ENCODE data around the gene STK11IP. TPM values are rescaled to one million over a fixed set of nuclear protein-coding genes. Genes with fewer than 3 reads are reported as not detected.

STK11IP gene
- total RNA-seq, 1 experiment from 2014 or later = 45.0 TPM

DNA sequence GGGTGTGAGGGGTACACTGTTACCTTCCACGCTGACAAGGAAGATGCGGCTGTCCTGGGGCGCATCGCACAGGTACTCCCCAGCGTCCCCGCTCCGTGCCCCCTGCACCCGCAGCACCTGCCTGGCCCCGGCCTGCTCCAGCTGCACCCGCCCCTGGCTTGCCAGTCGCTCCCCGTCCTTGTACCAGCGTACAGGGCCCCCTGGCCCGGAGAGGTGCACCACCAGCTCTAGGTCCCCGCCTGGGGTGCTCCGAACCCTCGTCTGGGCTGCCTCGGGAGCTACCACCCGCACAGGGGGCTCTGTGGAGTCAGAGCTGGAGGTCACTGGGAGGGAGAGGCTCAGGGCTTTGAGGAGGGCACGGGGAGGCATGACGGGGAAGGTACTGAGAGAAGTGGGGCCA is 40.3 kb upstream of the STK11IP start:
- no peaks in the 10 kb centered on the region for H3K9me3 ChIP-seq (ENCODE audit: control insufficient read depth in 1 of 2, insufficient read depth in 1 of 2, low read depth in 1 of 2, low read length in 2 of 2)
- ATAC-seq (no peak), DNase-seq (ENCODE audit: low read depth, low spot score) (no peak)
- no peaks in the 10 kb centered on the region for H3K9me2 ChIP-seq (ENCODE audit: insufficient read depth)
- no peak overlapping the region for H2AFZ ChIP-seq (ENCODE audit: low read depth, low read length, poor library complexity, severe bottlenecking)
- no peak for TF ChIP-seq SIN3A (IDR thresholded peaks at IDR 0.05; ENCODE audit: low read depth)
- peaks cover 0 to 10% of the 10 kb centered on the region in 2 experiments; a peak in 1 of 4 replicates for H3K4me1 ChIP-seq (ENCODE audit: control insufficient read depth in 1 of 2, insufficient read depth in 2 of 2, low read length in 2 of 2)
- H4K20me1 ChIP-seq (ENCODE audit: insufficient read depth) = no peaks in the 10 kb centered on the region
- no peaks in the 10 kb centered on the region for H3K36me3 ChIP-seq (ENCODE audit: control insufficient read depth in 1 of 2, insufficient read depth in 2 of 2, low read length in 2 of 2)
- CTCF ChIA-PET = no interaction called here
- no peak overlapping the region for H3K4me2 ChIP-seq (ENCODE audit: low read length)
- H3K27ac ChIP-seq (ENCODE audit: low read depth, low read length) = no peak overlapping the region
- POLR2A ChIA-PET = no interaction called here
- H3K9ac ChIP-seq (ENCODE audit: low read length) = no peak overlapping the region
- intact Hi-C loops (cut with micrococcal nuclease) = no loop called here
- no TSS peak for BruUV-seq (replicated peaks)
- RAD21 ChIA-PET (ENCODE audit: low non-redundant PET in 1 of 2, low total read pairs in 2 of 2, uncharacterized antibody in 2 of 2, unreplicated experiment in 2 of 2) = no interaction called here
- no peaks in the 10 kb centered on the region for H3K79me2 ChIP-seq (ENCODE audit: insufficient read depth, low read length)
- H3K4me3 ChIP-seq (replicated peaks in 1 of 2; ENCODE audit: low read depth in 1 of 2, low read length in 2 of 2) = no peak overlapping the region
- no peaks in the 10 kb centered on the region for H3K27me3 ChIP-seq (ENCODE audit: insufficient read depth, low read length)

DNA sequence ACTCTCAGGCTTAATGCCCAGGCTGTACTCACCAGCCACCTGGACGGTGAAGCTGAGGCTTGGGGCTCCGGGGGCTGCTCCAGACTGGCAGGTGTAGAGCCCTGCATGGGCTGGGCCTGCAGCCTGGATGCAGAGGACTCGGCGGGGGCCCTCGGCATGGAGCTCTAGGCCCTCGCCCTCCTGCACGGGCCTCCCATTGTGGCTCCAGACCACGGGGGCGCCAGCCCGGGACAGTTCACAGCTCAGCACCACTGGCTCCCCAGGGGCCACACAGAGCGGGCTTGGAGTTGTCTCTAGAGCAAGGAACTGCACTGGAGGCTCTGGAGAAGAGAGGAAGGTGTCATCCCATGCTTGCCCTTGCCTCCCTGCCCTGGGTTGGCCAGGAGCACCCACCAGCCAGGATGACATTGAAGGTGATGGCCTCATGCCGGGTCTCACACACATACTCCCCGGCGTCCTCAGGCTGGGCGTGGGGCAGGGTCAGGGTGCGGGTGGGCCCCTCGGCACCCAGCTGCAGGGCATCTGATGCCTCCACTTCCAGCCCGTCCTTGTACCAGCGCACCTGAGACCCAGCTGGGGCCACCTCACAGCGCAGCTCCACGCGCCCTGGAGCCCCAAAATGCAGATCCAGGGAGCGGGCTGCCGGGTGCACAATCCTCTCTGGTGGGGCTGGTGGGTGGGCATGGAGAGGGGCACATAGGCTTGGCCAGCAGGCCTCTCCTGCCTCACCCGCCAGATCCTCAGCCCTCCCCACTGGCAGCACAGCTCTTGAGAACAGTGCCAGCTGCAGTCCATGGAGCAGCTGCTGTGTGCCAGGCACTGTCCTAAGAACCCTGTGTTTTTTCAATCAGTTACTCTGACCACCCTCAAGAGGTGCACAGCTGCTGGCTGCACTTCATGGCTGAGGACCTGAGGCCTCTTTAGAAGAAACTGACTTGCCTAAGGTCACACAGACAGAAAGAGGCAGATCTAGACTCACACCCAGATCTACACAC is 39.6 kb upstream of the STK11IP start:
- H2AFZ ChIP-seq (ENCODE audit: low read depth, low read length, poor library complexity, severe bottlenecking) = no peak overlapping the region
- no peak overlapping the region for H3K4me2 ChIP-seq (ENCODE audit: low read length)
- no TSS peak for BruUV-seq (replicated peaks)
- H3K4me3 ChIP-seq (replicated peaks in 1 of 2; ENCODE audit: low read depth in 1 of 2, low read length in 2 of 2) = no peak overlapping the region
- no peaks in the 10 kb centered on the region for H3K9me3 ChIP-seq (ENCODE audit: control insufficient read depth in 1 of 2, insufficient read depth in 1 of 2, low read depth in 1 of 2, low read length in 2 of 2)
- no peaks in the 10 kb centered on the region for H3K36me3 ChIP-seq (ENCODE audit: control insufficient read depth in 1 of 2, insufficient read depth in 2 of 2, low read length in 2 of 2)
- ChIA-PET RAD21 (ENCODE audit: low non-redundant PET in 1 of 2, low total read pairs in 2 of 2, uncharacterized antibody in 2 of 2, unreplicated experiment in 2 of 2) (no interaction called here), POLR2A (no interaction called here), CTCF (no interaction called here)
- peaks cover 0 to 4% of the 10 kb centered on the region in 2 experiments; a peak in 1 of 4 replicates for H3K4me1 ChIP-seq (ENCODE audit: control insufficient read depth in 1 of 2, insufficient read depth in 2 of 2, low read length in 2 of 2)
- no peak overlapping the region for H3K9ac ChIP-seq (ENCODE audit: low read length)
- no peaks in the 10 kb centered on the region for H3K79me2 ChIP-seq (ENCODE audit: insufficient read depth, low read length)
- no peaks in the 10 kb centered on the region for H4K20me1 ChIP-seq (ENCODE audit: insufficient read depth)
- ATAC-seq (no peak), DNase-seq (ENCODE audit: low read depth, low spot score) (no peak)
- intact Hi-C loops (cut with micrococcal nuclease) = no loop called here
- no peak overlapping the region for H3K27ac ChIP-seq (ENCODE audit: low read depth, low read length)
- no peaks in the 10 kb centered on the region for H3K27me3 ChIP-seq (ENCODE audit: insufficient read depth, low read length)
- TF ChIP-seq EZH2 (IDR thresholded peaks at IDR 0.05) (no peak), SIN3A (IDR thresholded peaks at IDR 0.05; ENCODE audit: low read depth) (no peak), CBX3 (IDR thresholded peaks at IDR 0.05; ENCODE audit: low read depth) (no peak), YY1 (IDR thresholded peaks at IDR 0.05; ENCODE audit: extremely low read depth, insufficient replicate concordance, low read depth, low read length) (no peak), EZH2phosphoT487 (IDR thresholded peaks at IDR 0.05; ENCODE audit: borderline replicate concordance) (no peak), JUND (IDR thresholded peaks at IDR 0.05) (no peak), ZFX (IDR thresholded peaks at IDR 0.05) (no peak)
- no peaks in the 10 kb centered on the region for H3K9me2 ChIP-seq (ENCODE audit: insufficient read depth)

Measured in HCT116 (cell line).